Muscle layer of duodenum (tissue), 2 donors: ENCODE data around the gene NPEPPS.
"Not testable (repeated sequence)": the region's sequence is repeated elsewhere in the genome, so short reads cannot be mapped to it uniquely, and the experiment has no call there.

Experiments used
- H3K27ac ChIP-seq: one replicate; pipeline ENCODE4 v1.7.0; 2013; ENCODE audit warnings: mild to moderate bottlenecking, low read length
- H3K27me3 ChIP-seq: one replicate; pipeline ENCODE4 v1.7.0; 2013; ENCODE audit warnings: low read depth, mild to moderate bottlenecking, control low read depth, low read length
- H3K36me3 ChIP-seq, 2 donors: one replicate each; pipeline ENCODE4 v1.7.0; 2013; ENCODE audit warnings: low read length in 2 of 2, control low read depth in 1 of 2, mild to moderate bottlenecking in 1 of 2; ENCODE audit not compliant: insufficient read depth in 2 of 2, control insufficient read depth in 1 of 2
- H3K4me1 ChIP-seq, 2 donors: one replicate each; pipeline ENCODE4 v1.7.0; 2013; ENCODE audit warnings: low read length in 2 of 2, mild to moderate bottlenecking in 2 of 2, control low read depth in 1 of 2, moderate library complexity in 1 of 2; ENCODE audit not compliant: insufficient read depth in 2 of 2, control insufficient read depth in 1 of 2
- H3K4me3 ChIP-seq, 2 donors: one replicate each; pipeline ENCODE4 v1.7.0; 2013; ENCODE audit warnings: low read length in 2 of 2, low read depth in 1 of 2, mild to moderate bottlenecking in 1 of 2
- H3K9me3 ChIP-seq, 2 donors: one replicate each; pipeline ENCODE4 v1.7.0; 2013; ENCODE audit warnings: low read length in 2 of 2, control low read depth in 1 of 2, mild to moderate bottlenecking in 1 of 2; ENCODE audit not compliant: control insufficient read depth in 1 of 2
- donor health status: healthy.

The NPEPPS gene

DNA sequence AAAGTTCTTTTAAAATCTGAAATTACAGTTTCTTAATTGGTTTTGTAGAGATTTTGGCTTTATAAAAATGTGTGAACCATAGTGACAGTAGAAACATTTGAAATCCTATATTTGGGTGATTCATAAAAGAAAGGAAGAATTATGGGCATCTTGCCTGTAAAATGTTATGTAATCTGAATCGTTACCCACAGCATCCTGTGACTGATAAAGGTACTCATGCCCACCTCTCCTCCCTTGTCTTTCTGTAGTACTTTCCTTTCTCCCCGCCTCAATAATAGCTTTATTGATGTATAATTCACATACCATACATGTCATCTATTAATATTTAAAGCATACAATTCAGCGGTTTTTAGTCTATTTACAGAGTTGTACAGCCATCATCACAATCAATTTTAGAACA is 36.4 kb downstream of the NPEPPS start:
- H3K9me3 ChIP-seq, H3K4me1 ChIP-seq, H3K4me3 ChIP-seq, H3K36me3 ChIP-seq, H3K27ac ChIP-seq, H3K27me3 ChIP-seq: not testable (repeated sequence)

DNA sequence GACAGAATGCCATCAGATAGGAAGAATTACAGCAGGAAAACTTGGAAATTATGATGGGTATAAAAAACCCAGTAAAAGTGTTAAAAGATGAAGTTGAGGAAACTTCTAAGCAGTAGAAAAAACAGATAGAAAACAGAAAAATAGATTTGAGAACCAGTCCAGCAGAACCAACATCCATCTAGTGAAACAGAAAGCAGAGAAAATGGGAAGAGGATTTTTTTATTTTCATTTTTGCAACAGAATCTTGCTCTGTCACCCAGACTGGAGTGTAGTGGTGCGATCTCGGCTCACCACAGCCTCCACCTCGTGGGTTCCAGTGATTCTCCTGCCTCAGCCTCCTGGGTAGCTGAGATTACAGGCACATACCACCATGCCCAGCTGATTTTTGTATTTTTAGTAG is 41.7 kb downstream of the NPEPPS start:
- not testable (repeated sequence) for H3K4me3 ChIP-seq, H3K9me3 ChIP-seq, H3K36me3 ChIP-seq, H3K4me1 ChIP-seq, H3K27me3 ChIP-seq, H3K27ac ChIP-seq

DNA sequence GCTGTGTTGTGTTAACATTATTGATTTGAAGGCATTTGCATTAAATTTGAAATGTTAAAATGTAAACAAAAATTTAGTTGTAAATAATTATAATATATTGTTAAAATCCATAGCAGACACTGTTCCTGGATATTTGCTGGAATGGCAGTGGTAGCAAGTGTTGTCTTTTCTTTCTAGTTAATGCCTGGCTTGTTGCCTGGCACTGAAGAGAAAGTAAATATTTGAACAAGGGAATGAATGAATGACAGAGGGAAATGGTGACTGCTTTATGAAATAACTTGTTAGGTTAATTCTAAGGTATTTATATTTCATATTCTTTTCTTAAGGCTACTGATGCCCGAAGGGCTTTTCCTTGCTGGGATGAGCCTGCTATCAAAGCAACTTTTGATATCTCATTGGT is 51.5 kb downstream of the NPEPPS start:
- not testable (repeated sequence) for H3K27me3 ChIP-seq, H3K9me3 ChIP-seq, H3K4me1 ChIP-seq, H3K36me3 ChIP-seq, H3K27ac ChIP-seq, H3K4me3 ChIP-seq

DNA sequence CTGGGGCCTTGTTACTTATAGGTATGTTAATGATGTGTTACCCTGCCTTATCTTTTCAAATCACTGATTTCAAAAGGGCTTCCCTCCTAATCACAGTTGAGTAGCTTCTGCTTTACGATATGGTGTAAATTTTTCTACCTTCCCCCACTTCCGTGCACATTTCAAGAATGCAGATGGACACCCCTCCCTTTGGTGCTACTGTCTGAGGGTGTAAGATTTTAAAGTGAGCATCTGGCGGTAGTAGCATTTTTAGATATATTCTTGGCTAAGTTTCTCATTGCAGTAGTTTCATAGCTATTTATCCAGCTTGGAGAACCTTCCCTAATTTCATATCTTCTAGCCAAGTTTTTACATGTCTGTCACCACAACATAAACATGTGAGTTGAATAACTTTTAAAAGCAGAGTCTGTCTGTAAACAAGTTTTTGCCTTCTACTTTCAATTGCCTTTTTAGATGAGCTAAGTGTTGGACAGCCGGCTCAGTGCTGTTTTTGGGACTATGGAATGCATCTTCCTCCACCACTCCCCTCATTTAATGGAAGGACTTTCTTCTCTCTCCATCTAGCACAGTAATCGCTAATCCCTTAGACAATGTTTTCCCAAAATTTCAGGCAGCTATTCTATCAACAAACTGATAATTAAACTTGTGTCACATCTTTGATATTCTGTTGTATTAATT is 55.6 kb downstream of the NPEPPS start:
- not testable (repeated sequence) for H3K27ac ChIP-seq, H3K4me1 ChIP-seq, H3K36me3 ChIP-seq, H3K9me3 ChIP-seq, H3K4me3 ChIP-seq, H3K27me3 ChIP-seq

DNA sequence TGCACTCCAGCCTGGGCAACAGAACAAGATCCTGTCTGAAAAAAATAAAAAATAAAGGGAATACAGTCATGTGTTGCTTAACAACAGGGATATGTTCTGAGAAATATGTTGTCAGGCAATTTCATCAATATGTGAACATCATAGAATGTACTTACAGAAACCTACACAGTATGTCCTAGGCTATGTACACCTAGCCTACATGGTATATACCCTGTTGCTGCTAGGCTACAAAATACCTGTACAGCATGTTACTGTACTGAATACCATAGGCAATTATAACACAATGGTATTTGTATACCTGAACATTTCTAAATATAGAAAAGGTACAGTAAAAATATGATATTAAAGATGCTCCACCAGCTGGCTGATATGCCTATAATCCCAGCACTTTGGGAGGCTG is 62.6 kb downstream of the NPEPPS start:
- H3K36me3 ChIP-seq: peaks cover 8 to 16% of the 10 kb centered on the region in 2 donors
- not testable (repeated sequence) for H3K27me3 ChIP-seq, H3K9me3 ChIP-seq, H3K4me1 ChIP-seq, H3K27ac ChIP-seq, H3K4me3 ChIP-seq

DNA sequence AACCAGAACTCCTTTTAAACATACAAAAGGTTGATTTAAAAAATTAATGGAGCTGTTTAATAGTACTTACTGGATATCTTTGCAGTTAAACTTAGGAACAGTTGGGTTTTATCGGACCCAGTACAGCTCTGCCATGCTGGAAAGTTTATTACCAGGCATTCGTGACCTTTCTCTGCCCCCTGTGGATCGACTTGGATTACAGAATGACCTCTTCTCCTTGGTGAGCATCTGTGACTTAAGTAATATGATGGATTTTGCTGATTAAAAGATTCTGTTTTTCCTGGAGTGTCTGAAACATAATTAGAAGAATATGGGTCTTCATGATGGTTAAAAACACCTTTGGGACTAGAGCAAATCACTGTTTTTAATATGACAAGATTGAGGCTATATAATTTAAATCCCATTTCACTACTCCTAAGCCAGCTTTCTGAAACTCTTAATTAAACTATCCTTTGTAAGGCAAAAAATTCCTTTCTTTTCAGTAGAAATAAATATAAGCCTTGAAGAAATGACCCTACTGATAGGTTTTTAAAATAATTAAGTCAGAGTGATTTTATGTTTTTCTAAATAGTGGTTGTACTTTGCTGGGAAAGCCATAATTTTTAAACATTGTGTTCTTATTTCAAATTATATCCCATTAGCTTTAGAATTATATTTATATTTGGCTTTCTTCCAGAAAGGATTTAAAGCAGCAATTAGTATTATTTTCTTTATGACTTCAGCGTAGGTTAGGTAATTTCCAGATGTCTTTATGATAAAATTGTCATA is 73.1 kb downstream of the NPEPPS start:
- Histone ChIP-seq H3K27me3 (no peaks in the 10 kb centered on the region), H3K36me3 (peaks cover 43 to 65% of the 10 kb centered on the region in 2 donors), H3K4me1 (peaks cover 4 to 15% of the 10 kb centered on the region in 2 donors), H3K4me3 (no peak overlapping the region), H3K27ac (no peak overlapping the region), H3K9me3 (no peaks in the 10 kb centered on the region)

DNA sequence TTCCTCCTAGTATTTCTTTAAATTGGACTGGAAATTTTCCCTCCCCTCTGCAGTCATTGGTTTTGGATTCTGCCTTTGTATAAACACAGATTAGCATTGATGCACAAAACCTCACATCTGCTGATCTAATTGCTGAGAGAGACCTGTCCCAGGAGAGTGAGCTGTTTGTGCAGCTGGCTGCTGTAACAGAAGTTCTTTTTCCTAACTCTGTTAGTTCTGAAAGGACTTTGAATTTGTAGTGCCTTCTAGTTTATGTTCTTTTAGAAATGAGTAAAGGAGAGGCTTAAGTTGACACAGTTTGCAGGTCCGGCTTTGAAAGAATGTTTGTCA is 73.7 kb downstream of the NPEPPS start:
- H3K4me1 ChIP-seq: peaks cover 4 to 15% of the 10 kb centered on the region in 2 donors
- H3K4me3 ChIP-seq: no peak overlapping the region
- H3K27ac ChIP-seq: no peak overlapping the region
- no peaks in the 10 kb centered on the region for H3K27me3 ChIP-seq
- no peaks in the 10 kb centered on the region for H3K9me3 ChIP-seq
- H3K36me3 ChIP-seq: peaks cover 38 to 61% of the 10 kb centered on the region in 2 donors

DNA sequence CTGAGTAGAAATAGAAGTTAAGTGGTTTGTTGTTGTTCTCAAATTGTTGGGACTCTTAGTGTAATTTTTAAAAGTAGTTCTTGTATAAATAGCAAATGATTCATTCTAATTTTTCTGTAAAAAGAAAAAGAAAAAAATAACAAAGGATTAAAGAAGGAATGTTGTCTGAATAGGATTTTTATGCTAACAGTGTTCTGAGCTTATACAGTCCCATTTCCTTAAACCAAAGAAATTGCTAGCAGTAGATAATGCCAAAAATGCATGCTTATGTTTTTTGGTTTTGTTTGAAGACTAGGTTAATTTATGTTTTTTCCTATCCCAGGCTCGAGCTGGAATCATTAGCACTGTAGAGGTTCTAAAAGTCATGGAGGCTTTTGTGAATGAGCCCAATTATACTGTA is 74.1 kb downstream of the NPEPPS start:
- no peaks in the 10 kb centered on the region for H3K9me3 ChIP-seq
- H3K27ac ChIP-seq: no peak overlapping the region
- no peaks in the 10 kb centered on the region for H3K27me3 ChIP-seq
- no peak overlapping the region for H3K4me3 ChIP-seq
- H3K4me1 ChIP-seq: peaks cover 4 to 15% of the 10 kb centered on the region in 2 donors
- H3K36me3 ChIP-seq: peaks cover 38 to 56% of the 10 kb centered on the region in 2 donors

DNA sequence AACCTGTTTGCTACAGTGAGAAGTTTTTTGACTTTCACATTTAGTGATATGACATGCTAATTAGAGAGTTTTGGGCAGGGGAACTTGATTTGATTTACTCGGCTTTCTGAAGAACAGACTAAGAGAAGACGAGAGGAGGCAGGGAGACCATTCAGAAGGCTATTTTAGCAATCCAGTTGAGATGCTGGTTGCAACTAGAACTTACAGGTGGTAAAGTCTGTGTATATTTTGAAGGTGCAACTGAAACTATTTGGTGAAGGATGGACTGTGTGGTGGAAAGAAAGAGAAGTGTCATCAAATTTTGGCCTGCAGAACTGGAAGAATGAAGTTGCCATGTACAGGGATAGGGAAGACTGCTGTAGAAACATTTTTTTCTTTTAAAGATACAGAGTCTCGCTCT is 76.6 kb downstream of the NPEPPS start:
- no peak overlapping the region for H3K4me3 ChIP-seq
- H3K36me3 ChIP-seq: peaks cover 34 to 44% of the 10 kb centered on the region in 2 donors
- no peak overlapping the region for H3K27ac ChIP-seq
- H3K27me3 ChIP-seq: no peaks in the 10 kb centered on the region
- peaks cover 4 to 15% of the 10 kb centered on the region in 2 donors for H3K4me1 ChIP-seq
- H3K9me3 ChIP-seq: no peaks in the 10 kb centered on the region

DNA sequence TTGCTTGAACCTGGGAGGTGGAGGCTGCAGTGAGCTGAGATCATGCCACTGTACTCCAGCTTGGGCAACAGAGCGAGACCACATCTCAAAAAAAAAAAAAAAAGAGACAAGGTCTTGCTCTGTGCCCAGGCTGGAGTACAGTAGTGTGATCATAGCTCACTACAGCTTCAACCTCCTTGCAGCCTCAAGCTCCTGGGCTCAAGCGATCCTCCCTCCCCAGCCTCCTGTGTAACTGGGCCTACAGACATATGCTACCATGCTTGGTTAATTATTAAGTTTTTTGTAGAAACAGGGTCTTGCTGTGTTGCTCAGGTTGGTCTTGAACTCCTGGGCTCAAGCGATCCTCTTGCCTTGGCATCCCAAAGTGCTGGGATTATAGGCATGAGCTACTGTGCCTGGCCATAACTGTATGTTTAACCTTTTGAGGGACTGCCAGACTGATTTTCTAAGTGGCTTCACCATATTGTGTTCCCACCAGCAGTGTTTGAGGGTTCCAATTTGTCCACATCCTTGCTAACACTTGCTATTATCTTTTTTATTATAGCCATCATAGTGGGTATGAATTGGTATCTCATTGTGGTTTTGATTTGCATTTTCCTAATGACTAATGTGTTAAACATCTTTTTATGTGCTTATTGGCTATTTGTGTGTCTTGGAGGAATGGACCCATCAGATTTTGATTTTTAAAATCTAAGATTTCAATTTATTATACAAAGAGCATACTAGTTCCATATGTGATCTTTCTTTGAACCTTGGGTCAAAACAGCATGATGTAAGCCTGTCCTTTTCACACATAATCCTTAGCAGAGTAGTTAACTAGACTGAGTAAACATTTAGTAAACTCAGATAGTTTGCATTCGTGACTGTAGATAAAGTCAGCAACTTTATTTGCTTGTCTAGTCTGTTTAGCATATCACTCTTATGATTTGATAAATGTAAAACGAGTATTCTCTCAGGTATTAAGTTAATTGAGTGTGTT is 80.8 kb downstream of the NPEPPS start:
- no peaks in the 10 kb centered on the region for H3K9me3 ChIP-seq
- peaks cover 30 to 42% of the 10 kb centered on the region in 2 donors for H3K36me3 ChIP-seq
- no peak overlapping the region for H3K4me3 ChIP-seq
- no peaks in the 10 kb centered on the region for H3K27me3 ChIP-seq
- no peak overlapping the region for H3K27ac ChIP-seq
- peaks cover 0 to 3% of the 10 kb centered on the region in 2 donors for H3K4me1 ChIP-seq

DNA sequence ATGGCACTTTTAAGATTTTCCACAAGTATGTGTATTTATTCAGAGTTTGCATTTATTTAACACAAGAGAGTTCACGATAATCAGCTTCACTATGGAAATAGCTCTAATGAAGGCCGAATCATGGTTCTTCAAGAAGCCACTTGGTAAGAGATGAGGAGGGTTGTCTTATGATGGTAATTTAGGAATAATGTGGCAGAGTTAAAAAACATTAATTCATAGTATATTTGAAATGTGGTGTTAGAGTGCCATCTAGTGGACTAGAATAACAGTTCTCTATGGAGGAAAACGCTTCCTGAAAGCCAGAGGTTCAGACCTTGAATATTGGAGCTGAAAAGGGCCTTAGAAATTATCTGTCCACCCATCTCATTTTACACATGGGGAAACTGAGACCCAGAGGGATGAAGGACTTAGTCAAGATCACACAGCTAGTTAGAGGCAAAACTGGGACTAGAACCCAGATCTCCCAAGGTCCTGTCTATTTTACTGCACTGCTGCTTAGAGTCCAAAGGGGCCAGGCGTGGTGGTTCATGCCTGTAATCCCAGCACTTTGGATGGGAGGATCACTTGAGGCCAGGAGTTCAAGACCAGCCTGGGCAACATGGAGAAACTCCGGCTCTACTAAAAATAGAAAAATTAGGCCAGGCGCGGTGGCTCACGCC is 85.0 kb downstream of the NPEPPS start:
- Histone ChIP-seq H3K27me3 (no peaks in the 10 kb centered on the region), H3K4me1 (peaks cover 0 to 18% of the 10 kb centered on the region in 2 donors), H3K36me3 (peaks cover 48 to 50% of the 10 kb centered on the region in 2 donors), H3K4me3 (no peak overlapping the region), H3K27ac (no peak overlapping the region), H3K9me3 (no peaks in the 10 kb centered on the region)
